ENCODE data around the gene ASPHD2.

Gene ASPHD2

DNA sequence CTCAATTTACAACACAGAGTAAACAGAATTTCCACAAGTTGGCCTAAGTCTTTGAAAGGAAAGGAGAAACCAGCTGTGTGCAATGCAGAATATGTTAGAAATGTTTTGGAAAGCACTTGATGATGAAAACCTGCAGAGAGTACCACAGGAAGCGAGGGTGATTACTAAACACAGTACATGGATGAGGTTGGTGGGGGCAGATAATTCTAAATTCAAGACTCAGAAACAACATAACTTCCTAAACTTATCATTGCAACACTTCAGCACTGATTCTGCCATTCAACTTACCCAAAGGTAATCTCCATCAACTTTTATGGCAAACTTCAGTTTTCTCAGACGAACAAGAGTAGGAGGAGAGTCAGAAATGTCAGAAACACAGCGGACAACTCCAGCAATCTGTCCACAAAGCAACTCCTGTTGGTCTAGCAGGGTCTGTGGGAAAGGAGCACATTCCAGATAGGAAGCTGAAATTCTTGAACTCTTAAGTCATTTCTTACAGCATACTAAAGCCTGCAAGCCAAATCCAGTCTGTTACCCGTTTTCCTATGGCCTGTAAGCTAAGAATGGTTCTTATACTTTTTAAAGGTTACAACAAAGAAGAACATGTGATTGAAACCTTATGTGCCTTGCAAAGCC lies 47.8 kb downstream of the ASPHD2 start:
- DNase-seq (no peak), ATAC-seq (no peak)

GRCh38 chr22:26477341-26477731 lies 48.3 kb downstream of the ASPHD2 start:
- ATAC-seq: no peak
- no peak for DNase-seq

DNA sequence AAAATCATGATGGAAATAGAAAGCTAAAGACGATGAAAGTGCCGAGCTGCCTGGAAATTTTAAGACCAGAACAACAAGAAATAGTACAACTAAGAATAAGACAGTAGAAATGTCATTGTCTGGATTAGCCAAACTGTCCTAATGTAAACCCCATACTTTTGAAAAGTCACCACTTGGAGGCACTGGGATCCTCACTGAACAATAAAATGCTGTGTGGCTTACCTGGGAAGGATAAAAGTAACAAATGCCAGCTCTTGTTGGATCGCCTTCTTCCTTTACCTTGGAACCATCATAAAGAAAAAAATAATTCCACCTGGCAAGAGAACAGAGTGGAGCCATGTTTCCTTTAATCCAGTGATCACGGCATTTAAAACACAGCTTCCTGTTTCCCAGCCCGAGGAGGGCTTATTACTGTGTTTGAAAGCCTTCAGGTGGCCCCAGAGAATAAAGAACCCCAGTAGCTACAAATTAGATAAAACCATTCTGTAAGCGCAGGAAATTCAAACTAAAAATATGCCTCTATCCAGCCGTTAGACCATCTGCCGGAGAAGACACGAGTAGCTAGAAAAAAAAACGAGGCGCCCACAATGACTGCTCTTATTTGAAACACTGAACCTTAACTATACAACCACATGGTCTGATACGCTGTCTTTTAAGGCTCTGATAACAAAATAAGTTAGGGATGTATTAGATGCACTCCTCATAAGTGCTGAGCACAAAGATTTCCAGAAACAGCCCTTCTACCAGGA lies 50.2 kb downstream of the ASPHD2 start:
- DNase-seq: no peak
- no peak for ATAC-seq

DNA sequence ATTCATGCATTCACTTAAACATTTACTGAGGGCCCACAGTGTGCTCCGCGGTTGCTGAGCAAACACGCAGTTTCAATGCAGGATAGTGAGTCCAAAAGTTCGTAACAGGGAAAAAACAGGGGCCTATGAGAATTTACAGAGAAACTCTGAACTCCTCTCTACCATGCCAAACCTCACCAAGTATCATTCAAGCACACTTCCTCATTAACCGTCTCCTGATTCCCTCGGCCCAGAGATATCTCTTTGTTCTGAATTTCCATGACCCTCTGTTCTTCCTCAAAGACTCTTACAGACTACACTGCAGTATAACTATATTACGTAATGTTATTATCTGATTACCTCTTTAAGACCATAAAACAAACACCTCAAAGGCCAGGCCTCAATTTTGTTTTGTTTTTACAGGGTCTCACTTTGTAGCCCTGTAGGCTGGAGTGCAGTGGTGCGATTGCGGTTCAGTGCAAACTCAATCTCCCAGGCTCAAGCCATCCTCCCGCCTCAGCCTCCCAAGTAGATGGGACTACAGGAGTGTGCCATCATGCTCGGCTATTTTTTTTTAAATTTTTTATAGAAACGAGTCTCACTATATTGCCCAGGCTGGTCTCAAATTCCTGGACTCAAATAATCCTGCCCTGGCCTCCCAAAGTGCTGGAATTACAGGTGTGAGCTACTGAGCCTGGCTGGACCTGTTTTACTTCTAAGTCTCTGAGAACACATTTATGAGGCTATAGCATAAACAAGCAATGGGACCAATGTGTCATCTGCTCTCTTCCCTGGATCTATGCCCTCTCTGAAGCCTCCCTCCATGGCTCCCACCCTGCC lies 50.9 kb downstream of the ASPHD2 start:
- no peak for DNase-seq
- no peak for ATAC-seq

DNA sequence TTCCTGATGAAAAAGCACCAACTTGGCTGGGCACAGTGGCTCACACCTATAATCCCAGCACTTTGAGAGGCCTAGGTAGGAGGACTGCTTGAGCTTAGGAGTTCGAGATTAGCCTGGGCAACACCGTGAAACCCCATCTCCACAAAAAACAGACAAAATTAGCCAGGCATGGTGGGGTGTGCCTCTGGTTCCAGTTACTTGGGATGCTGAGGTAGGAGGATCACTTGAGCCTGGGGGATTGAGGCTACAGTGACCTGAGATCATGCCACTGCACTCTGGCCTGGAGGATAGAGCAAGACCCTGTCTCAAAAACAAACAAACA lies 51.5 kb downstream of the ASPHD2 start:
- no peak for ATAC-seq

GRCh38 chr22:26481112-26481693 lies 52.1 kb downstream of the ASPHD2 start:
- DNase-seq: no peak
- no peak for ATAC-seq

More for the DNA sequence above, 51.5 kb downstream of the ASPHD2 start:
- DNase-seq: no peak

- ATAC-seq (no peak), DNase-seq (no peak)
Measured at GRCh38 chr22:26481694-26482093, 52.6 kb downstream of the ASPHD2 start.

- DNase-seq (no peak), ATAC-seq (no peak)
Measured at GRCh38 chr22:26482161-26482560, 53.1 kb downstream of the ASPHD2 start.

- DNase-seq (no peak), ATAC-seq (no peak)
Measured at GRCh38 chr22:26483043-26483438, 54.0 kb downstream of the ASPHD2 start.

- ATAC-seq (peak; percentile 88), DNase-seq (peak; percentile 95)
Measured at GRCh38 chr22:26483439-26484359, 54.6 kb downstream of the ASPHD2 start, which contains the start of the genes HPS4 and SRRD. TSS of gene HPS4 (minus strand) at chr22:26483783. CDS start at chr22:26481762, 2,021 bp downstream. TSS of gene SRRD (plus strand) at chr22:26483877. CDS start at chr22:26483891, 14 bp downstream.

- ATAC-seq: no peak
- DNase-seq: no peak
Measured at GRCh38 chr22:26484360-26484706, 55.3 kb downstream of the ASPHD2 start.

- DNase-seq (no peak), ATAC-seq (no peak)
Measured at GRCh38 chr22:26485013-26485412, 56.0 kb downstream of the ASPHD2 start.

- DNase-seq (no peak), ATAC-seq (no peak)
Measured at GRCh38 chr22:26485806-26486390, 56.8 kb downstream of the ASPHD2 start.

GRCh38 chr22:26486394-26486793 lies 57.3 kb downstream of the ASPHD2 start:
- ATAC-seq: no peak
- DNase-seq: no peak

DNA sequence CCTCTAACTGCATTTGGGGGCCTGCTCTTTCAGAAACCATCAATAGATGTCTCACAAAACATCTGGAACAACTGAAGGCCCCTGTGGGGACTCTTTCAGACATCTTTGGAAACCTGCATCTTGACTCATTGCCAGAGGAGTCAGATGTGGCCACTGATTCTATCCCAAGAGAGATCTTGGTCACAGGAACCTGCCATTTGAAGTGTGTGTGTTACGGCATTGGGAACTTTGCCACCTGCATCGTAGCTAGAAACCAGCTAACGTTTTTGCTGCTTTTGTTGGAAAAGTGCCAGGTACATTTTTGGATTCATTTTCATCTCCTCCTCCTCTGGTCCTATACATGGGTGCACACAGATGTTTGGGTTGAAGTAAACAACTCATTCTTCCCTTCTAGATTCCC lies 58.9 kb downstream of the ASPHD2 start:
- DNase-seq: no peak
- ATAC-seq: no peak

DNA sequence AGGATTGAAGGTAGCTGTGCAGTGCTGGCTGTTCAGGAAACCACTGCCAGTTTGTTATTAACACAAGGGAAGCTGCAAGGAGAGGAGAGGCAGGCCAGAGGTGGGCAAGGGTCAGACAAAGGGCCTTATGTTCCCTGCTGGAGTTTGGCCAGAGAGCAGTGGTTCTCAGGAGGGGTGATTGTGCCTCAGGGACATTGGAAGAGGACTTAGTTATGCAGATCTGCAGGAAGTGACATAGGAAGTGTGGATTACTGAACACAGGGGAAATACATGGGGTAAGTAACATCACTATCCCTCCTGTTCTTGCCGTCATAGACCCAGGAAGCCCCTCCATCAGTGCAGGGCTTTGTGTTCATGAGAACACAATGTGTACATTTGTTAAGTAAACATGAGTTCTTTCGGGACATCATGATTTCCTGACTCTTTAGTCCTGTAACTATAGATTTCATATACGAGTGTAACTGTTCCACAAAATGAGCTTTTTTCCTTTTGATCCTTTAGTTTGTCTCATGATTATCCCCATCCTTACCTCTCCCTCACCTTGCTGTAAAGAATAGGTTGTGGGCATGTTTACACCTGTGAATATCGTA lies 60.5 kb downstream of the ASPHD2 start:
- no peak for DNase-seq
- ATAC-seq: no peak

DNA sequence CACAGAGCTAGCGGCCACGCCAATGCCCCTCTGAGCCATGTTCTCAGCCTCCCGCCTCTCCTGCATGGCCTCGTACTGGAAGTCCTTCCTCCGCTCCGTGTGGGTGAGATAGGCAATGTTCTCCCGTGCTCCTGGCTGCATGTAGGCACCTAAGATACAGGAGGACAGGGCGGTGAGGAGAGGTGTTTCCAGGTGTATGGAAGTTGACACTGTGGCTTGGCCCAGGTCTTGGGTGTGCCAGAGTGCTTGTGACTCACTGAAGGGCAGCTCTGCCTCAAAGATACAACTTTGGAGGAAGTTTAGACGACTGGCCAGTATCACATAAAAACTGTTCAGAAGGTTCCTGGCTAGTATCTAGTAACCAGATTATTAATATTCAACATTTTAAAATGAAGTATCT lies 63.2 kb downstream of the ASPHD2 start:
- DNase-seq (no peak), ATAC-seq (no peak)

DNA sequence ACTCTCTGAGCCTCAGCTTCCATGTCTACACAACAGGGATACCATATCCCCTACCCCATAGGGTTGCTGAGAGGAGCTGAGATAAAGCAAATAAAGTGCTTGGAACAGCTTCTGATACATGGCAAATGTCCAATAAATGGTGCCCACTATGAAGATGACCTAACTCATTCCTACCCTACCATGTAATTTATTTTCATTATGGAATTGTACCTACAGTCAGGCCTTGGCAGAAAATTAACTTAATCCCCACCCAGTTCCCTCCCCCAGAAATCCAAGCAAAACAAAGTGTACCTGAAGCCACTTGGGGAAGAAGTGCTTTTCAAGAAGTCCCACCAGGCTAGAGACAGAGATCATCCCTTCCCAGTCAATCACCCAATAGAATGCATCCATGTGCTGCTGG lies 65.4 kb downstream of the ASPHD2 start:
- no peak for DNase-seq
- no peak for ATAC-seq
